ENCODE results near the gene BPIFB3. TPM values are rescaled to one million over a fixed set of nuclear protein-coding genes. Genes with fewer than 3 reads are reported as not detected.
"Not testable (repeated sequence)": the region's sequence is repeated elsewhere in the genome, so short reads cannot be mapped to it uniquely, and the experiment has no call there.

Gene BPIFB3
- total and polyA plus RNA-seq, 9 of the 15 experiments (the other 6 are each of a cell fraction or from before 2014, with no cell fraction given), result not detected

DNA sequence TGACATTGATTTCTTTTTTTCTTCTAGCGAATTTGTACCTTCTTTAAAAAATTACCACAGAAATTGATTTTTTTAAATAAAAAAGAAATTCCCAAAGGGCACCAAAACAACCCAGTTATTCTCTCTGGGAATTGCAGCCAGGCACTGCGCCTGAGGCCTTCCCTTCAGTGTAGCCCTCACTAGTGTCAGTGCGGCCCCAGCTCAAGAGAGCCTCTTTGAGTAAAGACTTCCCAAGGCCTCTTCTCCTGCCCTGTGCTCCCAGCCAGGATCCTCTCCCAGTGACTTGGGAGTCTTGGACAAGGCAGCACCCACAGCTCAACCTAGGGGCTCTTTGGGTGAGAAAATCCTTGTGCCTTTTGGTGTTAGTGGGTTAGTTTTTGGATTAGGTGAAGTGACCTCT lies 67.2 kb downstream of the BPIFB3 start:
- H3K36me3 ChIP-seq (ENCODE audit: control insufficient read depth, insufficient read depth, low read length), result no peaks in the 10 kb centered on the region
- no peaks in the 10 kb centered on the region for H3K4me1 ChIP-seq (replicated peaks in 1 of 2; ENCODE audit: control insufficient read depth in 2 of 2, insufficient read depth in 2 of 2, low read length in 2 of 2)
- H2AFZ ChIP-seq (ENCODE audit: low read depth, low read length), result no peak overlapping the region
- H3K27me3 ChIP-seq (ENCODE audit: control insufficient read depth in 2 of 2, insufficient read depth in 2 of 2, low read length in 2 of 2), result peaks cover 0 to 11% of the 10 kb centered on the region in 2 experiments; a peak in 2 of 5 replicates
- FAIRE-seq, result no peak
- in situ Hi-C loops (cut with MboI) (no loop called here), intact Hi-C loops (cut with micrococcal nuclease) (no loop called here)
- H3K4me3 ChIP-seq, result no peak overlapping the region
- H3K4me2 ChIP-seq (ENCODE audit: insufficient read depth, low read length), result no peak overlapping the region
- no TSS peak for BruUV-seq (replicated peaks)
- TF ChIP-seq CBFA2T3 (IDR thresholded peaks at IDR 0.05) (no peak), TEAD4 (IDR thresholded peaks at IDR 0.05; ENCODE audit: low read length) (no peak), TEAD4 (CRISPR knock-in tag; IDR thresholded peaks at IDR 0.05; ENCODE audit: borderline replicate concordance) (no peak), FOXM1 (IDR thresholded peaks at IDR 0.05; ENCODE audit: low read depth) (no peak), FOXM1 (CRISPR knock-in tag; IDR thresholded peaks at IDR 0.05; ENCODE audit: low read depth) (no peak), JUND (IDR thresholded peaks at IDR 0.05; ENCODE audit: borderline replicate concordance, low read depth, low read length) (no peak), JUND (tag; IDR thresholded peaks at IDR 0.05; ENCODE audit: borderline replicate concordance, low read depth, low read length) (no peak), RBM14 (IDR thresholded peaks at IDR 0.05; ENCODE audit: borderline replicate concordance, insufficient read depth, low read depth, low read length) (no peak), EZH2 (IDR thresholded peaks at IDR 0.05; ENCODE audit: borderline replicate concordance, low read depth, low read length) (no peak)
- no peak overlapping the region for H3K27ac ChIP-seq (ENCODE audit: extremely low read depth, low read depth, low read length)
- POLR2A ChIA-PET, result interaction anchor here (0.6 to 0.7 kb wide), 4 partner anchors 62 to 1438 kb away, joined by 3 read pairs; no protein-coding TSS in a partner anchor
- H4K20me1 ChIP-seq (replicated peaks; ENCODE audit: control insufficient read depth, insufficient read depth, low read length), result no peaks in the 10 kb centered on the region
- no peaks in the 10 kb centered on the region for H3K9me3 ChIP-seq (replicated peaks; ENCODE audit: control insufficient read depth, insufficient read depth, low read depth, low read length)
- DNase-seq (ENCODE audit: extremely low read depth in 1 of 4, low spot score in 3 of 4), result no peak
- 6% methylated on average over 3 of the region's 3 CpGs for WGBS (ENCODE audit: insufficient coverage, low coverage, missing lambda C conversion rate)
- ATAC-seq, result no peak
- H3K9ac ChIP-seq (ENCODE audit: insufficient read depth in 1 of 2, low read depth in 2 of 2, low read length in 2 of 2), result no peak overlapping the region
- CTCF ChIA-PET (ENCODE audit: low intra/inter-chr PET ratio), result no interaction called here
- H3K79me2 ChIP-seq (ENCODE audit: control insufficient read depth, insufficient read depth, low read length), result no peaks in the 10 kb centered on the region
- H3K9me1 ChIP-seq (ENCODE audit: control insufficient read depth, insufficient read depth, low read length), result peaks cover 2% of the 10 kb centered on the region

DNA sequence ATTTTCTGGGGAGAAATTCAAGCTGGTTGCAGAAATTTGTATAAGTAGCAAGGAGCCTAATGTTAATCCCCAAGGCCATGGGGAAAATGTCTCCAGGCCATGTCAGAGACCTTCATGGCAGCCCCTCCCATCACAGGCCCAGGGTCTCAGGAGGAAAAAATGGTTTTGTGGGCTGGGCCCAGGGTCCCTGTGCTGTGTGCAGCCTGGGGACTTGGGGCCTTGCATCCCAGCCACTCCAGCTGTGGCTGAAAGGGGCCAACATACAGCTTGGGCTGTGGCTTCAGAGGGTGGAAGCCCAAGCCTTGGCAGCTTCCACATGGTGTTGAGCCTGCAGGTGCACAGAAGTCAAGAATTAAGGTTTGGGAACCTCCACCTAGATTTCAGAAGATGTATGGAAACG lies 68.6 kb downstream of the BPIFB3 start:
- H3K9me3 ChIP-seq (replicated peaks; ENCODE audit: control insufficient read depth, insufficient read depth, low read depth, low read length); DNase-seq (ENCODE audit: extremely low read depth in 1 of 4, low spot score in 3 of 4); H3K79me2 ChIP-seq (ENCODE audit: control insufficient read depth, insufficient read depth, low read length); intact Hi-C loops (cut with micrococcal nuclease); H4K20me1 ChIP-seq (replicated peaks; ENCODE audit: control insufficient read depth, insufficient read depth, low read length); CTCF ChIA-PET (ENCODE audit: low intra/inter-chr PET ratio); BruUV-seq (replicated peaks); FAIRE-seq; H2AFZ ChIP-seq (ENCODE audit: low read depth, low read length); ATAC-seq; H3K27ac ChIP-seq (ENCODE audit: extremely low read depth, low read depth, low read length); in situ Hi-C loops (cut with MboI); H3K4me3 ChIP-seq; H3K9ac ChIP-seq (ENCODE audit: insufficient read depth in 1 of 2, low read depth in 2 of 2, low read length in 2 of 2); H3K4me1 ChIP-seq (replicated peaks in 1 of 2; ENCODE audit: control insufficient read depth in 2 of 2, insufficient read depth in 2 of 2, low read length in 2 of 2); H3K9me1 ChIP-seq (ENCODE audit: control insufficient read depth, insufficient read depth, low read length); H3K36me3 ChIP-seq (ENCODE audit: control insufficient read depth, insufficient read depth, low read length); H3K4me2 ChIP-seq (ENCODE audit: insufficient read depth, low read length): not testable (repeated sequence)
- H3K27me3 ChIP-seq (ENCODE audit: control insufficient read depth in 2 of 2, insufficient read depth in 2 of 2, low read length in 2 of 2), result peaks cover 0 to 13% of the 10 kb centered on the region in 2 experiments; a peak in 2 of 5 replicates
- 0% methylated on average over 1 of the region's 1 CpG for WGBS (ENCODE audit: insufficient coverage, low coverage, missing lambda C conversion rate)
- POLR2A ChIA-PET, result interaction anchor here (0.7 to 1.1 kb wide), 2 partner anchors 12 to 17 kb away, joined by 3 to 5 read pairs; no protein-coding TSS in a partner anchor
